Measurements from ENCODE around the gene CD300A.

DNA sequence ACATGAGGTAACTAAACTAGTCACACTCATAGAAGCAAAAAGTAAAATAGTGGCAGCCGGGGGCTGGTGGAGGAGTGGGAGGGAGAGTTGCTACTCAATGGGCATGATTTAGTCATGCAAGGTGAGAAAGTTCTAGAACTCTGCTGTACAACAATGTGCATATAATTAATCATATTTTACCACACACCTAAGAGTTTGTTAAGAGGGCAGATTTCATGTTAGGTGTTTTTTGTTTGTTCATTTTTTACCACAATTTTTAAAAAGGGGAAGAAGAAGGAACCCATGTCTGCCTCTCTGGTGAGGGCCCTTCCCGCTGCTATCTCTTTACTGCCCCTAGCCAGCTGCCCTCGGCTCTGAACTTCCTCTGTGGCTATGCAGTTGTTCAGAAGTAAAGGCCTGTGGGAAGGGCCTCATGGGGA is 53.6 kb downstream of the CD300A start:
- TF ChIP-seq, protein P1, sequence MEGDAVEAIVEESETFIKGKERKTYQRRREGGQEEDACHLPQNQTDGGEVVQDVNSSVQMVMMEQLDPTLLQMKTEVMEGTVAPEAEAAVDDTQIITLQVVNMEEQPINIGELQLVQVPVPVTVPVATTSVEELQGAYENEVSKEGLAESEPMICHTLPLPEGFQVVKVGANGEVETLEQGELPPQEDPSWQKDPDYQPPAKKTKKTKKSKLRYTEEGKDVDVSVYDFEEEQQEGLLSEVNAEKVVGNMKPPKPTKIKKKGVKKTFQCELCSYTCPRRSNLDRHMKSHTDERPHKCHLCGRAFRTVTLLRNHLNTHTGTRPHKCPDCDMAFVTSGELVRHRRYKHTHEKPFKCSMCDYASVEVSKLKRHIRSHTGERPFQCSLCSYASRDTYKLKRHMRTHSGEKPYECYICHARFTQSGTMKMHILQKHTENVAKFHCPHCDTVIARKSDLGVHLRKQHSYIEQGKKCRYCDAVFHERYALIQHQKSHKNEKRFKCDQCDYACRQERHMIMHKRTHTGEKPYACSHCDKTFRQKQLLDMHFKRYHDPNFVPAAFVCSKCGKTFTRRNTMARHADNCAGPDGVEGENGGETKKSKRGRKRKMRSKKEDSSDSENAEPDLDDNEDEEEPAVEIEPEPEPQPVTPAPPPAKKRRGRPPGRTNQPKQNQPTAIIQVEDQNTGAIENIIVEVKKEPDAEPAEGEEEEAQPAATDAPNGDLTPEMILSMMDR (IDR thresholded peaks at IDR 0.05): no peak
- no peak for TF ChIP-seq POLR2A (IDR thresholded peaks at IDR 0.05)
